Measurements from ENCODE around the gene AP5S1. TPM values are rescaled to one million over a fixed set of nuclear protein-coding genes. Genes with fewer than 3 reads are reported as not detected.

The AP5S1 gene
- total and polyA plus RNA-seq, 9 of the 15 experiments (the other 6 are each of a cell fraction or from before 2014, with no cell fraction given) = 2.6 to 8.8 (median 4.4) TPM

GRCh38 chr20:3775457-3776108, 44.8 kb upstream of the AP5S1 start:
- Histone ChIP-seq H3K27ac (ENCODE audit: extremely low read depth, low read depth, low read length) (no peak overlapping the region), H3K4me1 (replicated peaks in 1 of 2; ENCODE audit: control insufficient read depth in 2 of 2, insufficient read depth in 2 of 2, low read length in 2 of 2) (peaks cover 0 to 20% of the 10 kb centered on the region in 2 experiments; a peak in 2 of 5 replicates), H3K4me2 (ENCODE audit: insufficient read depth, low read length) (no peak overlapping the region), H3K9me1 (ENCODE audit: control insufficient read depth, insufficient read depth, low read length) (no peaks in the 10 kb centered on the region), H2AFZ (ENCODE audit: low read depth, low read length) (no peak overlapping the region), H3K4me3 (no peak overlapping the region), H3K27me3 (ENCODE audit: control insufficient read depth in 2 of 2, insufficient read depth in 2 of 2, low read length in 2 of 2) (no peaks in the 10 kb centered on the region), H3K9ac (ENCODE audit: insufficient read depth in 1 of 2, low read depth in 2 of 2, low read length in 2 of 2) (no peak overlapping the region), H4K20me1 (replicated peaks; ENCODE audit: control insufficient read depth, insufficient read depth, low read length) (no peaks in the 10 kb centered on the region), H3K79me2 (ENCODE audit: control insufficient read depth, insufficient read depth, low read length) (no peaks in the 10 kb centered on the region), H3K9me3 (replicated peaks; ENCODE audit: control insufficient read depth, insufficient read depth, low read depth, low read length) (no peaks in the 10 kb centered on the region), H3K36me3 (ENCODE audit: control insufficient read depth, insufficient read depth, low read length) (no peaks in the 10 kb centered on the region)
- ATAC-seq = no peak
- 19% methylated on average over 4 of the region's 4 CpGs for WGBS (ENCODE audit: insufficient coverage, low coverage, missing lambda C conversion rate)
- no peak for DNase-seq (ENCODE audit: extremely low read depth in 1 of 4, low spot score in 3 of 4)
- intact Hi-C loops (cut with micrococcal nuclease) (no loop called here), in situ Hi-C loops (cut with MboI) (no loop called here)
- no TSS peak for BruUV-seq (replicated peaks)
- POLR2A ChIA-PET = interaction anchor here (1.3 kb wide), 1 partner anchor 8 kb away, joined by 4 read pairs; the partner anchor contains the start of gene ADISSP
- CTCF ChIA-PET (ENCODE audit: low intra/inter-chr PET ratio) = no interaction called here
- no peak for TF ChIP-seq E2F4 (CRISPR knock-in tag; IDR thresholded peaks at IDR 0.05; ENCODE audit: low read depth)
- no peak for TF ChIP-seq TCFL5 (CRISPR knock-in tag; conservative IDR thresholded peaks at IDR 0.05)
- TF ChIP-seq NCOA1 (IDR thresholded peaks at IDR 0.05; ENCODE audit: low read depth) = no peak
- no peak for TF ChIP-seq NR3C1 (CRISPR knock-in tag; IDR thresholded peaks at IDR 0.05)
- no peak for TF ChIP-seq ZNF609 (CRISPR knock-in tag; IDR thresholded peaks at IDR 0.05; ENCODE audit: borderline replicate concordance)
- TF ChIP-seq USF1 (CRISPR knock-in tag; IDR thresholded peaks at IDR 0.05) = no peak
- no peak for TF ChIP-seq MCM5 (IDR thresholded peaks at IDR 0.05; ENCODE audit: low read depth)
- FAIRE-seq = no peak

Data from K562 (cell line).